Measurements from ENCODE around the gene MRS2. TPM values are rescaled to one million over a fixed set of nuclear protein-coding genes. Genes with fewer than 3 reads are reported as not detected.

The MRS2 gene
- total RNA-seq, 1 experiment from 2014 or later, result 26.0 TPM

- BruUV-seq (replicated peaks), result no TSS peak
- peaks cover 14% of the 10 kb centered on the region for H3K4me1 ChIP-seq (ENCODE audit: control insufficient read depth, insufficient read depth, low read length)
- POLR2A ChIA-PET, result no interaction called here
- CTCF ChIA-PET, result no interaction called here
- in situ Hi-C loops (cut with HindIII; ENCODE audit: low pct_unique_long_range_greater_than_20kb, low sequenced_read_pairs) (no loop called here), intact Hi-C loops (cut with micrococcal nuclease; ENCODE audit: unreplicated experiment) (no loop called here)
- ATAC-seq, result no peak
- peaks cover 23% of the 10 kb centered on the region for H3K36me3 ChIP-seq (ENCODE audit: control insufficient read depth, insufficient read depth, low read length)
- no peak overlapping the region for H3K27ac ChIP-seq (ENCODE audit: low read length)
- H3K4me3 ChIP-seq (ENCODE audit: low read depth in 2 of 2, low read length in 2 of 2), result no peak overlapping the region
- DNase-seq (ENCODE audit: low read depth, low spot score), result no peak
- no peaks in the 10 kb centered on the region for H3K9me3 ChIP-seq (ENCODE audit: control insufficient read depth, insufficient read depth, low read depth, low read length)
- H3K27me3 ChIP-seq (ENCODE audit: control insufficient read depth, insufficient read depth, low read length), result no peaks in the 10 kb centered on the region
- TF ChIP-seq SIN3A (IDR thresholded peaks at IDR 0.05; ENCODE audit: borderline replicate concordance, insufficient read depth, low read depth, low read length) (no peak), CTCF (IDR thresholded peaks at IDR 0.05) (no peak), TCF7L2 (IDR thresholded peaks at IDR 0.05; ENCODE audit: low read depth, low read length) (no peak), REST (IDR thresholded peaks at IDR 0.05; ENCODE audit: insufficient read depth in 1 of 2, low read depth in 2 of 2, low read length in 1 of 2) (no peak), POLR2AphosphoS5 (IDR thresholded peaks at IDR 0.05; ENCODE audit: low read depth, low read length) (no peak)
These were observed 2.5 kb downstream of the MRS2 start for GRCh38 chr6:24405262-24405661.

- peaks cover 37% of the 10 kb centered on the region for H3K36me3 ChIP-seq (ENCODE audit: control insufficient read depth, insufficient read depth, low read length)
- ATAC-seq (no peak), DNase-seq (ENCODE audit: low read depth, low spot score) (no peak)
- BruUV-seq (replicated peaks), result no TSS peak
- TF ChIP-seq SIN3A (IDR thresholded peaks at IDR 0.05; ENCODE audit: borderline replicate concordance, insufficient read depth, low read depth, low read length) (no peak), POLR2AphosphoS5 (IDR thresholded peaks at IDR 0.05; ENCODE audit: low read depth, low read length) (no peak), REST (IDR thresholded peaks at IDR 0.05; ENCODE audit: insufficient read depth in 1 of 2, low read depth in 2 of 2, low read length in 1 of 2) (no peak), CTCF (IDR thresholded peaks at IDR 0.05) (no peak), TCF7L2 (IDR thresholded peaks at IDR 0.05; ENCODE audit: low read depth, low read length) (no peak)
- in situ Hi-C loops (cut with HindIII; ENCODE audit: low pct_unique_long_range_greater_than_20kb, low sequenced_read_pairs), result no loop called here
- intact Hi-C loops (cut with micrococcal nuclease; ENCODE audit: unreplicated experiment), result no loop called here
- no peaks in the 10 kb centered on the region for H3K27me3 ChIP-seq (ENCODE audit: control insufficient read depth, insufficient read depth, low read length)
- H3K4me1 ChIP-seq (ENCODE audit: control insufficient read depth, insufficient read depth, low read length), result peaks cover 8% of the 10 kb centered on the region
- POLR2A ChIA-PET, result no interaction called here
- H3K9me3 ChIP-seq (ENCODE audit: control insufficient read depth, insufficient read depth, low read depth, low read length), result no peaks in the 10 kb centered on the region
- no peak overlapping the region for H3K4me3 ChIP-seq (ENCODE audit: low read depth in 2 of 2, low read length in 2 of 2)
- H3K27ac ChIP-seq (ENCODE audit: low read length), result no peak overlapping the region
- CTCF ChIA-PET, result no interaction called here
These were observed 6.1 kb downstream of the MRS2 start for GRCh38 chr6:24408719-24409410.
